IMR-90 (cell line): ENCODE measurements around the gene RNF11. TPM values are rescaled to one million over a fixed set of nuclear protein-coding genes. Genes with fewer than 3 reads are reported as not detected.

Experiments
- ATAC-seq: fragments of 200-7000 bp; cut with Tn5 transposase; 2 replicates; pipeline ENCODE4 v1.9.1; 2020; ENCODE audit warnings: low read depth, mild to moderate bottlenecking, moderate library complexity
- BruUV-seq: library from RNA; stranded (reverse); fragments of 400-500 nt; replicated peaks from 2 replicates; lab custom pipeline; 2021; lab: Mats Ljungman, UMichigan
- CTCF ChIA-PET: fragments of 300-600 bp; formaldehyde crosslinking; extraction: SDS; loops from one replicate; lab custom pipeline; 2021; ENCODE audit warnings: antibody characterized with exemption; lab: Yijun Ruan, JAX
- POLR2A ChIA-PET: fragments of 300-600 bp; sonication (Branson Sonifier 250); formaldehyde crosslinking; loops from one replicate; lab custom pipeline; 2022; ENCODE audit warnings: antibody characterized with exemption; ENCODE audit not compliant: unreplicated experiment; lab: Charles Lee
- DNase-seq: peaks from one replicate; pipeline ENCODE4 v3.0.0; 2013
- H2AFZ ChIP-seq: replicated peaks from 2 replicates; pipeline ENCODE3; 2013; ENCODE audit warnings: low read length, mild to moderate bottlenecking; ENCODE audit not compliant: poor library complexity
- H2AK5ac ChIP-seq: 2 replicates; pipeline ENCODE4 v1.6.1; 2013; ENCODE audit warnings: low read depth, low read length, inconsistent platforms
- H2AK9ac ChIP-seq: replicated peaks from 2 replicates; pipeline ENCODE3; 2013; ENCODE audit warnings: mild to moderate bottlenecking, low read depth, low read length, moderate library complexity; ENCODE audit not compliant: poor library complexity
- H2BK120ac ChIP-seq: 2 replicates; pipeline ENCODE4 v1.6.1; 2013; ENCODE audit warnings: low read depth, low read length, inconsistent platforms
- H2BK15ac ChIP-seq: 3 replicates; pipeline ENCODE4 v1.6.1; 2013; ENCODE audit warnings: low read depth, low read length, inconsistent platforms
- H2BK20ac ChIP-seq: 2 replicates; pipeline ENCODE4 v1.6.1; 2013; ENCODE audit warnings: low read depth, mild to moderate bottlenecking, inconsistent platforms, low read length, moderate library complexity
- H2BK5ac ChIP-seq: 2 replicates; pipeline ENCODE4 v1.6.1; 2013; ENCODE audit warnings: mild to moderate bottlenecking, low read depth, low read length, inconsistent platforms; ENCODE audit not compliant: poor library complexity, severe bottlenecking
- H3K14ac ChIP-seq: replicated peaks from 2 replicates; pipeline ENCODE4 v1.6.1; 2013; ENCODE audit warnings: low read depth, low read length, inconsistent platforms
- H3K18ac ChIP-seq: 2 replicates; pipeline ENCODE4 v1.6.1; 2013; ENCODE audit warnings: low read depth, low read length, control low read depth
- H3K23ac ChIP-seq: 2 replicates; pipeline ENCODE4 v1.6.1; 2013; ENCODE audit warnings: low read depth, low read length, inconsistent platforms
- H3K27ac ChIP-seq: 2 replicates; pipeline ENCODE4 v1.5.1; 2013; ENCODE audit warnings: mild to moderate bottlenecking, control low read depth, low read length; ENCODE audit not compliant: insufficient read depth
- H3K27me3 ChIP-seq: 2 replicates; pipeline ENCODE4 v1.6.1; 2013; ENCODE audit warnings: low read length; ENCODE audit not compliant: control insufficient read depth, insufficient read depth
- H3K36me3 ChIP-seq: 2 replicates; pipeline ENCODE4 v1.6.1; 2013; ENCODE audit warnings: low read length, mixed read lengths; ENCODE audit not compliant: control insufficient read depth, insufficient read depth
- H3K4ac ChIP-seq: 2 replicates; pipeline ENCODE4 v1.6.1; 2013; ENCODE audit warnings: low read depth, low read length, inconsistent platforms
- H3K4me1 ChIP-seq: 2 replicates; pipeline ENCODE4 v1.6.1; 2013; ENCODE audit warnings: low read length, mixed read lengths; ENCODE audit not compliant: control insufficient read depth, insufficient read depth
- H3K4me2 ChIP-seq: 2 replicates; pipeline ENCODE4 v1.6.1; 2013; ENCODE audit warnings: low read depth, mild to moderate bottlenecking, control low read depth, low read length, moderate library complexity
- H3K4me3 ChIP-seq: 2 replicates; pipeline ENCODE4 v1.5.1; 2013; ENCODE audit warnings: low read depth, mild to moderate bottlenecking, control low read depth, low read length, moderate library complexity; ENCODE audit not compliant: insufficient read depth
- H3K56ac ChIP-seq: 2 replicates; pipeline ENCODE4 v1.6.1; 2013; ENCODE audit warnings: low read length, inconsistent platforms; ENCODE audit not compliant: insufficient read depth; ENCODE audit errors: extremely low read depth
- H3K79me1 ChIP-seq, 2 experiments: 2 replicates each; pipeline ENCODE4 v1.6.1; 2013; ENCODE audit warnings: low read length in 2 of 2, inconsistent platforms in 1 of 2, low read depth in 1 of 2
- H3K9ac ChIP-seq: 2 replicates; pipeline ENCODE4 v1.6.1; 2013; ENCODE audit warnings: low read depth, low read length, control low read depth
- H3K9me1 ChIP-seq: 2 replicates; pipeline ENCODE4 v1.6.1; 2013; ENCODE audit warnings: low read length, inconsistent platforms; ENCODE audit not compliant: insufficient read depth
- H3K9me3 ChIP-seq: 2 replicates; pipeline ENCODE4 v1.6.1; 2013; ENCODE audit warnings: low read length; ENCODE audit not compliant: control insufficient read depth, insufficient read depth
- H4K20me1 ChIP-seq: 2 replicates; pipeline ENCODE4 v1.6.1; 2013; ENCODE audit warnings: low read length, inconsistent platforms; ENCODE audit not compliant: insufficient read depth
- H4K5ac ChIP-seq: 2 replicates; pipeline ENCODE4 v1.6.1; 2013; ENCODE audit warnings: mild to moderate bottlenecking, low read depth, low read length, control low read depth
- H4K8ac ChIP-seq, 2 experiments: 2 replicates each; pipeline ENCODE4 v1.6.1; 2013; ENCODE audit warnings: low read depth in 2 of 2, low read length in 2 of 2, control low read depth in 1 of 2, inconsistent platforms in 1 of 2
- H4K91ac ChIP-seq: 2 replicates; pipeline ENCODE4 v1.6.1; 2013; ENCODE audit warnings: low read depth, low read length, inconsistent platforms; ENCODE audit not compliant: insufficient read depth
- BHLHE40 ChIP-seq: fragments of 150-350 bp; IDR thresholded peaks from 2 replicates; pipeline ENCODE4 v1.6.1; 2016; ENCODE audit warnings: mild to moderate bottlenecking, low read depth, low read length
- CEBPB ChIP-seq: IDR thresholded peaks from 2 replicates; pipeline ENCODE4 v1.6.1; 2012; ENCODE audit warnings: low read depth, low read length, improper control_type of control experiment
- CHD1 ChIP-seq: IDR thresholded peaks from 2 replicates; pipeline ENCODE4 v1.6.1; 2012; ENCODE audit warnings: low read depth, low read length, improper control_type of control experiment
- CTCF ChIP-seq: conservative IDR thresholded peaks from 2 replicates; pipeline ENCODE4 v1.5.1; 2012; ENCODE audit warnings: mild to moderate bottlenecking, low read depth, low read length, improper control_type of control experiment
- FOS ChIP-seq: fragments of 150-350 bp; IDR thresholded peaks from 2 replicates; pipeline ENCODE4 v1.6.1; 2016; ENCODE audit warnings: low read depth, low read length
- MAFK ChIP-seq: IDR thresholded peaks from 2 replicates; pipeline ENCODE4 v1.6.1; 2012; ENCODE audit warnings: low read depth, low read length, improper control_type of control experiment
- NFE2L2 ChIP-seq: fragments of 150-350 bp; IDR thresholded peaks from 2 replicates; pipeline ENCODE4 v1.6.1; 2016; ENCODE audit warnings: low read depth, mild to moderate bottlenecking, low read length
- POLR2A ChIP-seq: IDR thresholded peaks from 2 replicates; pipeline ENCODE4 v1.6.1; 2012; ENCODE audit warnings: mild to moderate bottlenecking, low read depth, low read length
- RAD21 ChIP-seq: IDR thresholded peaks from 2 replicates; pipeline ENCODE4 v1.6.1; 2012; ENCODE audit warnings: low read length, improper control_type of control experiment
- RCOR1 ChIP-seq: IDR thresholded peaks from 2 replicates; pipeline ENCODE4 v1.6.1; 2012; ENCODE audit warnings: mild to moderate bottlenecking, low read length, improper control_type of control experiment; ENCODE audit not compliant: insufficient replicate concordance
- RFX5 ChIP-seq: IDR thresholded peaks from 2 replicates; pipeline ENCODE4 v1.8.0; 2012; ENCODE audit warnings: low read depth, mild to moderate bottlenecking, low read length, moderate library complexity
- SMC3 ChIP-seq: fragments of 150-350 bp; IDR thresholded peaks from 2 replicates; pipeline ENCODE4 v1.6.1; 2016; ENCODE audit warnings: low read depth, mild to moderate bottlenecking, antibody characterized with exemption, low read length, moderate library complexity
- USF2 ChIP-seq: fragments of 150-350 bp; IDR thresholded peaks from 2 replicates; pipeline ENCODE4 v1.6.1; 2017; ENCODE audit warnings: mild to moderate bottlenecking, antibody characterized with exemption, low read length, low read depth
- WGBS, 2 experiments: methylation state at CpG; one replicate each; pipeline versions ENCODE4 v1.1.5 to v1.1.7; 2013; ENCODE audit warnings: missing lambda C conversion rate in 2 of 2; ENCODE audit not compliant: insufficient read length in 1 of 2; ENCODE audit errors: extremely low coverage in 2 of 2; 5-methylcytosine and 5-hydroxymethylcytosine counted together
- dilution Hi-C: fragments of 300-500 bp; cut with HindIII; formaldehyde crosslinking; loops from one replicate; pipeline ENCODE4 v1.14.3; 2018; ENCODE audit warnings: low sequenced_read_pairs; ENCODE audit not compliant: unreplicated experiment
- in situ Hi-C: fragments of 300-500 bp; cut with MboI; formaldehyde crosslinking; loops from 3 replicates; pipeline ENCODE4 v1.14.3; 2019; ENCODE audit warnings: low sequenced_read_pairs, inconsistent platforms, mixed read lengths
- intact Hi-C: fragments of 100-400 bp; cut with micrococcal nuclease; formaldehyde crosslinking; loops from 2 replicates; pipeline ENCODE4 v1.10.0; 2022
- polyA plus RNA-seq, 3 experiments: library from polyadenylated mRNA; depleted of rRNA; stranded (reverse); fragments of >200 nt; gene quantifications; 2 replicates each; pipeline ENCODE4 v1.2.3, GENCODE V29; 2012; ENCODE audit warnings: low replicate concordance in 1 of 3
- total RNA-seq: library from RNA; depleted of rRNA; stranded (reverse); fragments of >200 nt; gene quantifications from 2 replicates; pipeline ENCODE4 v1.2.3, GENCODE V29; 2012
- TF ChIP-seq, protein P1 (sequence below): fragments of 150-350 bp; IDR thresholded peaks from 2 replicates; pipeline ENCODE4 v1.6.1; 2016; ENCODE audit warnings: low read depth, mild to moderate bottlenecking, low read length, moderate library complexity, borderline replicate concordance

RNF11 gene
- total and polyA plus RNA-seq, 2 of the 4 experiments (the other 2 are of a cell fraction), result 63.3 to 64.1 TPM

- no peak overlapping the region for H3K27ac ChIP-seq
- H2BK120ac ChIP-seq, result no peak overlapping the region
- dilution Hi-C loops, result no loop called here
- ChIA-PET POLR2A (no interaction called here), CTCF (interaction anchor here (0.8 kb wide), 1 partner anchor 8 kb away, joined by 3 read pairs; no protein-coding TSS in a partner anchor)
- H4K5ac ChIP-seq, result no peak overlapping the region
- no peak overlapping the region for H3K18ac ChIP-seq
- in situ Hi-C loops, result no loop called here
- no peaks in the 10 kb centered on the region for H3K9me3 ChIP-seq
- H3K36me3 ChIP-seq, result peaks cover 5% of the 10 kb centered on the region
- 0 out of 4 replicates have a peak, but pooled peaks cover 0 to 5% of the 10 kb centered on the region in 2 experiments for H3K79me1 ChIP-seq
- H3K23ac ChIP-seq, result no peak overlapping the region
- no peak overlapping the region for H3K14ac ChIP-seq
- ATAC-seq (no peak), DNase-seq (no peak)
- no peak overlapping the region for H2AFZ ChIP-seq
- no peak overlapping the region for H4K8ac ChIP-seq
- no peaks in the 10 kb centered on the region for H4K20me1 ChIP-seq
- no peak overlapping the region for H2BK5ac ChIP-seq
- peaks cover 4% of the 10 kb centered on the region; the same call in 1 of the 2 replicates for H3K9me1 ChIP-seq
- H2BK15ac ChIP-seq, result no peak overlapping the region
- no peak overlapping the region for H3K9ac ChIP-seq
- H3K4me1 ChIP-seq, result peaks cover 3% of the 10 kb centered on the region; the same call in 1 of the 2 replicates
- H3K4ac ChIP-seq, result no peak overlapping the region
- H2BK20ac ChIP-seq, result no peak overlapping the region
- BruUV-seq, result no TSS peak
- WGBS, 2 experiments, result 100% methylated on average over 2 of the region's 5 CpGs; no CpG with 5 or more reads in 1 of the 2 experiments
- H3K4me3 ChIP-seq, result no peak overlapping the region
- H4K91ac ChIP-seq, result no peak overlapping the region
- intact Hi-C loops, result no loop called here
- no peaks in the 10 kb centered on the region for H3K27me3 ChIP-seq
- no peak for TF ChIP-seq CTCF
- TF ChIP-seq, protein P1, sequence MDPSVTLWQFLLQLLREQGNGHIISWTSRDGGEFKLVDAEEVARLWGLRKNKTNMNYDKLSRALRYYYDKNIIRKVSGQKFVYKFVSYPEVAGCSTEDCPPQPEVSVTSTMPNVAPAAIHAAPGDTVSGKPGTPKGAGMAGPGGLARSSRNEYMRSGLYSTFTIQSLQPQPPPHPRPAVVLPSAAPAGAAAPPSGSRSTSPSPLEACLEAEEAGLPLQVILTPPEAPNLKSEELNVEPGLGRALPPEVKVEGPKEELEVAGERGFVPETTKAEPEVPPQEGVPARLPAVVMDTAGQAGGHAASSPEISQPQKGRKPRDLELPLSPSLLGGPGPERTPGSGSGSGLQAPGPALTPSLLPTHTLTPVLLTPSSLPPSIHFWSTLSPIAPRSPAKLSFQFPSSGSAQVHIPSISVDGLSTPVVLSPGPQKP, result no peak
- TF ChIP-seq USF2, result no peak
- TF ChIP-seq NFE2L2, result no peak
- TF ChIP-seq CEBPB, result no peak
- TF ChIP-seq RAD21, result no peak
- TF ChIP-seq BHLHE40, result no peak
- TF ChIP-seq MAFK, result no peak
- no peak for TF ChIP-seq RFX5
- no peak for TF ChIP-seq FOS
- no peak for TF ChIP-seq POLR2A
- no peak for TF ChIP-seq RCOR1
- no peak for TF ChIP-seq SMC3
- TF ChIP-seq CHD1, result no peak
- H3K56ac ChIP-seq, result no peak overlapping the region
- no peak overlapping the region for H3K4me2 ChIP-seq
- H2AK9ac ChIP-seq, result no peak overlapping the region
- H2AK5ac ChIP-seq, result no peak overlapping the region
These were observed 52.5 kb downstream of the RNF11 start for GRCh38 chr1:51288578-51288977.
